Measurements from ENCODE around the gene MCUR1. TPM values are rescaled to one million over a fixed set of nuclear protein-coding genes. Genes with fewer than 3 reads are reported as not detected.

MCUR1 gene
- total and polyA plus RNA-seq, 9 of the 15 experiments (the other 6 are each of a cell fraction or from before 2014, with no cell fraction given) = 5.1 to 60.2 (median 41.4) TPM

- TF ChIP-seq ZFP30 (CRISPR knock-in tag; IDR thresholded peaks at IDR 0.05; ENCODE audit: borderline replicate concordance) (no peak), COPS2 (conservative IDR thresholded peaks at IDR 0.05) (no peak), RBM25 (IDR thresholded peaks at IDR 0.05; ENCODE audit: low read depth, low read length, severe bottlenecking) (no peak)
Measured at GRCh38 chr6:13769655-13770053, 44.7 kb downstream of the MCUR1 start (continued).

GRCh38 chr6:13769034-13769654 lies 45.2 kb downstream of the MCUR1 start:
- H3K27ac ChIP-seq (ENCODE audit: extremely low read depth, low read depth, low read length) = no peak overlapping the region
- FAIRE-seq (no peak), ATAC-seq (no peak), DNase-seq (ENCODE audit: extremely low read depth in 1 of 4, low spot score in 3 of 4) (no peak)
- intact Hi-C loops (cut with micrococcal nuclease) = loop anchor here (5.0 to 10.0 kb wide), 2 partner anchors 147 to 434 kb away; no protein-coding TSS in a partner anchor
- H2AFZ ChIP-seq (ENCODE audit: low read depth, low read length) = no peak overlapping the region
- H3K4me1 ChIP-seq (replicated peaks in 1 of 2; ENCODE audit: control insufficient read depth in 2 of 2, insufficient read depth in 2 of 2, low read length in 2 of 2) = peaks cover 2 to 9% of the 10 kb centered on the region in 2 experiments; a peak in 2 of 5 replicates
- H3K9ac ChIP-seq (ENCODE audit: insufficient read depth in 1 of 2, low read depth in 2 of 2, low read length in 2 of 2) = no peak overlapping the region
- H3K79me2 ChIP-seq (ENCODE audit: control insufficient read depth, insufficient read depth, low read length) = no peaks in the 10 kb centered on the region
- in situ Hi-C loops (cut with MboI) = no loop called here
- 89% methylated on average over 29 of the region's 47 CpGs for WGBS (ENCODE audit: insufficient coverage, low coverage, missing lambda C conversion rate)
- POLR2A ChIA-PET = no interaction called here
- H3K4me2 ChIP-seq (ENCODE audit: insufficient read depth, low read length) = no peak overlapping the region
- H3K4me3 ChIP-seq = no peak overlapping the region
- no peaks in the 10 kb centered on the region for H3K27me3 ChIP-seq (ENCODE audit: control insufficient read depth in 2 of 2, insufficient read depth in 2 of 2, low read length in 2 of 2)
- CTCF ChIA-PET (ENCODE audit: low intra/inter-chr PET ratio) = no interaction called here
- H3K9me1 ChIP-seq (ENCODE audit: control insufficient read depth, insufficient read depth, low read length) = no peaks in the 10 kb centered on the region
- H4K20me1 ChIP-seq (replicated peaks; ENCODE audit: control insufficient read depth, insufficient read depth, low read length) = no peaks in the 10 kb centered on the region
- BruUV-seq (replicated peaks) = no TSS peak
- H3K9me3 ChIP-seq (replicated peaks; ENCODE audit: control insufficient read depth, insufficient read depth, low read depth, low read length) = 0 out of 2 replicates have a peak, but pooled peaks cover 2% of the 10 kb centered on the region
- H3K36me3 ChIP-seq (ENCODE audit: control insufficient read depth, insufficient read depth, low read length) = no peaks in the 10 kb centered on the region
- TF ChIP-seq CHD7 (IDR thresholded peaks at IDR 0.05; ENCODE audit: low read depth, low read length) = no peak
- TF ChIP-seq SETDB1 (IDR thresholded peaks at IDR 0.05; ENCODE audit: low read length) = no peak
- TF ChIP-seq U2AF2 (optimal IDR thresholded peaks at IDR 0.05; ENCODE audit: low read depth, low read length) = no peak
- no peak for TF ChIP-seq HDAC1 (IDR thresholded peaks at IDR 0.05)
- TF ChIP-seq PYGO2 (tag; IDR thresholded peaks at IDR 0.05) = no peak
- no peak for TF ChIP-seq ZNF197 (CRISPR knock-in tag; IDR thresholded peaks at IDR 0.05; ENCODE audit: low read depth)
- TF ChIP-seq SMAD3 (CRISPR knock-in tag; conservative IDR thresholded peaks at IDR 0.05) = no peak

Measured in K562 (cell line).